Activated naive CD8-positive, alpha-beta T cell treated with anti-CD3 and anti-CD28 coated beads, Interleukin-2, amount 50 U/mL, for 16 hours (primary cell): ENCODE measurements around the gene C1QB.
"Not testable (repeated sequence)": the region's sequence is repeated elsewhere in the genome, so short reads cannot be mapped to it uniquely, and the experiment has no call there.

Experiments
- DNase-seq: peaks from one replicate; pipeline ENCODE4 v3.0.0-alpha.2; 2020; ENCODE audit warnings: low read depth, low spot score

The C1QB gene

GRCh38 chr1:22662986-22663408, 10.0 kb downstream of the C1QB start:
- DNase-seq = no peak

- DNase-seq = no peak
These were observed 12.7 kb downstream of the C1QB start for GRCh38 chr1:22665752-22666151.

GRCh38 chr1:22666412-22666811, 13.4 kb downstream of the C1QB start:
- DNase-seq = no peak

GRCh38 chr1:22668840-22669239, 15.8 kb downstream of the C1QB start:
- DNase-seq = not testable (repeated sequence)

GRCh38 chr1:22670352-22670975, 17.4 kb downstream of the C1QB start:
- no peak for DNase-seq

- no peak for DNase-seq
These were observed 19.0 kb downstream of the C1QB start for GRCh38 chr1:22671999-22672398.

- no peak for DNase-seq
These were observed 20.7 kb downstream of the C1QB start for GRCh38 chr1:22673486-22674409.

GRCh38 chr1:22674410-22674749, 21.3 kb downstream of the C1QB start:
- no peak for DNase-seq

GRCh38 chr1:22676151-22676550, 23.1 kb downstream of the C1QB start:
- DNase-seq = not testable (repeated sequence)

GRCh38 chr1:22676916-22677583, 24.0 kb downstream of the C1QB start:
- no peak for DNase-seq

- no peak for DNase-seq
These were observed 25.2 kb downstream of the C1QB start for GRCh38 chr1:22677931-22678896.

- DNase-seq = no peak
These were observed 27.7 kb downstream of the C1QB start for GRCh38 chr1:22680726-22681125.

GRCh38 chr1:22681556-22682276, 28.7 kb downstream of the C1QB start:
- DNase-seq = no peak

GRCh38 chr1:22683547-22683946, 30.5 kb downstream of the C1QB start:
- DNase-seq = no peak

GRCh38 chr1:22685591-22686059, 32.6 kb downstream of the C1QB start:
- DNase-seq = no peak

- no peak for DNase-seq
These were observed 34.2 kb downstream of the C1QB start for GRCh38 chr1:22687191-22687590.

- DNase-seq = no peak
These were observed 35.4 kb downstream of the C1QB start for GRCh38 chr1:22688466-22688865.

GRCh38 chr1:22689505-22689904, 36.5 kb downstream of the C1QB start:
- DNase-seq = no peak

GRCh38 chr1:22691031-22691753, 38.2 kb downstream of the C1QB start:
- no peak for DNase-seq

- DNase-seq = no peak
These were observed 41.1 kb downstream of the C1QB start for GRCh38 chr1:22694172-22694571.
